SK-N-MC (cell line): ENCODE measurements around the gene FHOD3.

Experiments used
- EZH2 ChIP-seq: fragments of 200-600 bp; sonication (generic); IDR thresholded peaks from one replicate; pipeline ENCODE4 v1.6.1; 2017; ENCODE audit warnings: antibody characterized with exemption
- POLR2AphosphoS5 ChIP-seq: IDR thresholded peaks from 2 replicates; pipeline ENCODE4 v1.6.1; 2012; ENCODE audit warnings: mild to moderate bottlenecking, low read depth, low read length, borderline replicate concordance

DNA sequence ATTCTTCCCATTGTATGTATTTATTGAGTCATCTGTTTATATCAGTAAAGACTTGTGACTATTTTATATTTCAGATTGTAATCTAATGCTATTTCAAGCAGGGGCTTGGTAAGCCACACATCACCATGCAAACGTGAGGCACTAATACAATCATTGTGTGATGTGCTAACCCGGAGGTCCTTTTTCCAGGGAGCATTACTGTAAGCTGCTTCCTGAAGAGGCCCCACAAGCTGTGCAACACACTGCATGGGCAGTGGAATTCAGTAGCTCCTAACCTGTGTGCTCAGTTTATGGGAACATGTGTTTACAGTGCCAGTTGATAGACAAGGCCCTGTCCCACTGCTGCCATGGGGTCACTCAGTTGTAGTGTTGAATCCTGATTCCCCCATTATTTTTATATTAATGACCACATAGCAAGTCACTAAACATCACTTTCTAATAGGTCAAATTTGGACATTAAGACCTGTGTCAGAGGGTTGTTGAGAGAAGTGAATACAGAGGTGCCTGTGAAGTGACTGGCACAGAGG lies 162.9 kb downstream of the FHOD3 start:
- TF ChIP-seq EZH2 (no peak), POLR2AphosphoS5 (no peak)
